Dedifferentiated amniotic fluid mesenchymal stem cell (primary cell): Measurements from ENCODE around the gene ITPR3.
A peak's percentile ranks its signal among the peaks of the same experiment; 100 is the strongest.

Source experiments
- DNase-seq: peaks from one replicate; pipeline ENCODE4 v3.0.0-alpha.2; 2016; ENCODE audit errors: extremely low spot score

ITPR3 gene

DNA sequence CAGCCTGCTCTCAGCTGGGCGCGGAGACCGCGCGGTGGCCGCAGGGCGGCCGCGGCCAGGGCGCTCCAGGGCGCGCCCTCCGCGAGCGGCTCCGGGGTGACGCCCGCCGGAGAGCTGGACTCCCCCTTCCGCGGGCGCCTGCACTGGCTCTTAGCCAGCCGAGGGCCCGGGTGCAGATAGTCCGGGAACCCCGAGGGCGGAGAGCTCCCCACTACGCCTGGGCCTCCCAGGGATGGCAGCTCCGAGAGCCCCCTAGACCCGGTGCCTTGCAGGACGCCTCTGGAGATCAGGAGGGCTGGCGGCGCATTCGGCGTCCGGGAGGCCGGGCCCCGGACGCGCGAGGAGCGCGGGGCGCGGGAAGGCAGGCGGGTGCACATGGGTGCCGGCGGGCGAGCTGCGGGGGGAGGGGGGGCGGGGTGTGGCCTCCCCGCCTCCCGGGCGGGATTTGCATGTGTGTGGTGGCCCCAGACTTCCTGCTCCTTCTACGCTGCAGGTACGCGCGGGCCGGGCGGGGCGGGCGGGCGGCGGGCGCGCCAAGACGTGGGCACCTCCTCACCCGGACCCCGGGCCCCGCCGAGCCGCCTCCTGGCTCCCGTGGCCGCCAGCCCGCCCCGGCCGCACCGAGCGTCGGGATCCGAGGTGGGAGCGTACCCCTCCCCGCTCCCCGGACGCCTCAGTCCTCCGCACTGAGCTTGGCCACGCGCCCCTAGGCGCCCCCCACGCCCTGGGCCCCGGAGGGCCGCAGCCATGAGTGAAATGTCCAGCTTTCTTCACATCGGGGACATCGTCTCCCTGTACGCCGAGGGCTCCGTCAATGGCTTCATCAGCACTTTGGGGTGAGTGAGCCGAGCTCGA is at the start of gene ITPR3:
TSS of gene ITPR3 (plus strand) at position 467 of the 855 bp plus-strand sequence. CDS start at position 748, 281 bp downstream.
- no peak for DNase-seq

DNA sequence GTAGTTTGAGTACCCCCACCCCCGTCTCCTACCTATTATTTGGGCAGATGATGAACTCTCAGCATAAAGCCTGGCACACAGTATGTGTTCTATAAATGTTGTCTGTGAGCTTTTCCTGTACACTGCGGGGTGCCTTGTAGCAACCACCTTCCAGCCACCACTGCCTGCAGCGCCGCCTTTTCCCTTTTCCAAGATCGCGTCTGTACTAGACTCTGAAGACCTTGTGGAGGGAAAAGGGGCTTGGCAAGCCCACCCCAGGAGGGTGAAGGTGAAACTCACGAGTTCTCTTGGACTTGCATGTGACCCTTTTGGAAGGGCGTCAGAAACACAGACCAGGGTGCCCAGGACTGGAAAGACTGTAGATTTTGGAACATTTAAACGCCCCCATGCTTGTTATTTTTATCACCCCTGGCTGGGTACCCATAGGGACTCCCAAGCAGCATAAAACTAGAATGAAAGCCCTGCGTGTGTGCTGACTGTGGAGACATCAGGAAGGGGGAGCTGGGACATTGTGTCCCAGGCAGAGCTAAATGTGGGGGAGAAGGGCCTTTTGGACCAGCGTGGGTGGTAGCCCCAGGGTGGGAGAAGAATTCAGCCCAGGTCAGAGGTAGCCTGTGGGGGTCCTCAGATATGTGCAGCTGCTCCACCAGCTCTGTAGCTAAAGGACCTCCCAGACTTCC is 49.3 kb upstream of the ITPR3 start:
- DNase-seq, result no peak

DNA sequence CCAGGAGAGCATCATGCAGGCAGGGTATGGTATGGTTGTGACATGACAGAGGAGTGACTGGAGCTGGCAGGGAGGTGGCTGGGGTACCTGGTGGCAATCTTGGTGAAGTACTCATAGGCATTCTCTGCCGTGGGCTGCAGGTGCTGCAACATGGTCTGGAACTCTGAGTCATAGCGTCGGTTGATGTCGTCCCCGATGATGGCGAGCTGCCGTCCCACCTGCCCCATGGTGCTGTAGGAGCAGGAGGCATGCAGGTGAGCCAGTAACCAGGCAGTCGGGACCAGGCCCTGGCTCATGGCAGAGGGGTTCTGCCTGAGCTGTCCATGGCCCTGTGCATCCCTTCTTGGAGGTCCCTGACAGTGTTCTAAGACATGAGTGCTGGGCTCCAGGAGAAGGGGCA is 45.9 kb upstream of the ITPR3 start:
- DNase-seq, result no peak

DNA sequence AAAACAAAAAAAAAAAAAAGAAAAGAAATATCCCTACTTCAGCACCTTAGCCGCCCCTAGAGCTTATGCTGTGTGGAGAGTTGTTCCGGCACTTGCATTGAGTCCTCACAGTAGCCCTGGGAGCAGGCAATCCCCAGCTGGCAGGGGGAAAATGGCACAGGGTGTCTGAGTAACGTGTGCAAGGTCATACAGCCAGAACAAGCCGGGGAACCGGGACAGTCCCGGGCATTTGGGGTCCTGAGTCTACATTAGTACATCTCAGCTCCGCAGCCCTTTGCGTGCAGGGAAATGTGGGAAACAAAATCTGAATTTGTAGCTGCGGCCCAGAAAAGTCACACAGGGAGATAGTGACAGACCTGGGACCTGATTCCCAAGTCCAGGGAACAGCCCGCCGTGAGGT is 44.5 kb upstream of the ITPR3 start:
- DNase-seq, result no peak

DNA sequence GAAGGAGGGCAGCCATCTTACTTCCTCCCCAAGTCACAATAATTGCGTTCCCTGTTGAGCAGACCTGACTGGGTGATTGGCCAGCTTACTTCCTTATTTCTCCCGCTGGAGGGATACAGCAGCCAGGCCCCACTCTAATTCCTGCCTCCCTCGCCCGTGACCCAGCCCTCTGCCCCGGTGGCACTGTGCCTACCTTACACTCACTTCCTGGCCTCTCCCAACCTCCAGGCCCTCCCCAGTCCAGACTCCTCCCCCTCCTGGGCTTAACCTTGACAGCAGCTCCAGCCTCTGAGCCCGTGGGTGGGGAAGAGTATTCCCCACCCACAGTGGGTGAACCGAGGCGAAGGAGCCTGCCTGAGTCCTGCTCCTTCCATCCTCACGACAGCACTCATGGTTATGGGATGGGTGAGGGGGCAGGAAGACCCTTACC is 44.0 kb upstream of the ITPR3 start:
- DNase-seq, result no peak

DNA sequence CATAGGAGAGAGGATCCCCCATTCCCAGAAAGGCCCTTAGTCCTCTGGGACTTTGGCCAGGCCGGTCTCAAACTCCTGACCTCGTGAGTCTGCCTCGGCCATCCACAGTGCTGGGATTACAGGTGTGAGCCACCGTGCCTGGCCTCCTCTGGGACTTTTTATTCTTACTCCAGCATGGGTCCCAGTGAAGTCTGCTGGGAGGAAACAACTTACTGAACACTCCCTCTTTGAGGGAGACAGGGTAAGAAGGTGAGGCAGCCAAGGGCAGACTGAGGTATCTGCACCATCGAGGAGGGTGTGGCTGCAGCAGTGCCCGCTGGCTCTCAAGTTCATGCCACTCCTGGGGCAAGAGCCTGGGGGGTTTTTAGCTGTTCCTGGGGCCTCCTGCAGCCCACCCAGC is 43.4 kb upstream of the ITPR3 start:
- DNase-seq, result no peak

DNA sequence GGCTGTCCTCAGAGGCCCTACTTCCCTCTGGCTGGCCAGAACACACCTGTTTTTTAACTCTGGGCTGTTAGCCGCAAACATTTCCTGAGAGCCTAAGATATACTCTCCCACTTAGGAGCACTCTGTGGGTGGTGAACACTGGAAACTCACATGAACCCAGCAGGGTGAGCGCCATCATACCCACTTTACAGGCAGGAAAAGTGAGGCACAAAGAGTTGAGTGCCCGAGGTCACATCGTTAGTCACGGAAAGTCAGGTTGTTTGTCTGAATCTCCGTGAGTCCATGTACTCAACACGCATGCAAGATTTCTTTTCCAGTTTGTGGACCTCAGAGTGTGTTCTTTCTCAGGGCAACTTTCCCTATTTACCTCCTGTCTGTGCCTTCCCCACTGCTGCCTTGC is 43.0 kb upstream of the ITPR3 start:
- DNase-seq, result no peak

DNA sequence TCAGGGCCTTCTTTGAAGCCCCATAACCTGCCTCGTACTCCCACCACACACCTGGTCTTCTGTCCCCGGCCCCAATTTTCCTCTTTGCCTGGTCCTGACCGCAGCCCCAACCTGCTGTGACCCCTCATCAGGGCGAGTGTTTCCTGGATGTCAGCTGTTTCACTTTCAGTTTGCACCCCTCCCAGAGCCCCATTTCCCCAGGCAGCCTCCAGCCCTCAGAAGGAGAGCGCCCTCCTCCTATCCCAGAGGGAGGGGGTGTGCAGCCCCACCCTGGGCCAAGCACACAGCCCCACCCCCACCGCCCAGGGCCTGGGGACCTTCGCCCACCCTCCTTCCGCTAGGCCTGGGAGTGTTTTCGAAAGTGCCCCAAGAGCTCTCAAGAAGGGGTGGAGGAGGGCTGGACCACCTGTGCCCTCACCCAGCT is 42.5 kb upstream of the ITPR3 start:
- no peak for DNase-seq

DNA sequence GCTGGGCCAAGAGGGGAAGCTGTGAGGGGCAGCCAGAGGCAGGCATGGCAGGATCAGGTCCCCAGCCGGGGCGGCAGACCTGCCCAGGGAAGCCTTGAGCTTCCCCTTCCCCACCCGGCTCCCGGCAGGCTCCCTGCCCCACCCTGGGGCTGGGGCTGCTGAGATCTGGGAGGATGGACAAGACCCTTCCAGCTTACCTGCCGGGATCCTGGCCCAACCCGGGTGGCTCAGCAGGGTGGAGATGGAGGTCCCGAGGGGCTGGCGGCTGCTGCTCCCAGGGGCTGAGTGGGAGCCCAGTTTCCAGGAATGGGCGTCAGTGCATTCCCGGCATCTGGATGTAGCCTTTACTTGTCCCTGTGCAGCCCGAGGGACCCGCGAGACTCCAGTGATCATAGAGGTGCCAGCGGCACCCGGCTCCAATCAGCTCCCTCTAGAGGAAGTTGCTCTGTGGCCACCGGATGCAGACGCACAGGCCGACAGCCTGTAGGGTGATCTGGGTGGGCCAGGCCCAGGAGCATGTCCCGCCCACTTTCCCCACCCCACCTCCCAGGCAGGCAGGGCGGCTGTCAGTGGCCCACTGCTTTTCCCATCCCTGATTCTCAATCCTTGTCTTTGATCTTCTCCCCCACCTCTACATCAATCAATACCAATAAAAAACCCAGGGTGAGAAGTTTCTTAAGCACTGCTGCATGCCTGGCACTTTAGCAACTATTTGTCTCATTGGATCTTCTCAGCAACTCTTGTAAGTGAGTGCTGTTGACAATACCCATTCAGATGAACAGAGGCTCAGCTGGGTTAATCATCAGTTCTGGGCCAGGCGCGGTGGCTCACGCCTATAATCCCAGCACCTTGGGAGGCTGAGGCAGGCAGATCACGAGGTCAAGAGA is 41.1 kb upstream of the ITPR3 start, which contains the start of gene BAK1:
TSS of gene BAK1 (minus strand) at position 449 of the 887 bp plus-strand sequence. CDS start 2,672 bp downstream, outside the sequence.
- peak; percentile 84 for DNase-seq

DNA sequence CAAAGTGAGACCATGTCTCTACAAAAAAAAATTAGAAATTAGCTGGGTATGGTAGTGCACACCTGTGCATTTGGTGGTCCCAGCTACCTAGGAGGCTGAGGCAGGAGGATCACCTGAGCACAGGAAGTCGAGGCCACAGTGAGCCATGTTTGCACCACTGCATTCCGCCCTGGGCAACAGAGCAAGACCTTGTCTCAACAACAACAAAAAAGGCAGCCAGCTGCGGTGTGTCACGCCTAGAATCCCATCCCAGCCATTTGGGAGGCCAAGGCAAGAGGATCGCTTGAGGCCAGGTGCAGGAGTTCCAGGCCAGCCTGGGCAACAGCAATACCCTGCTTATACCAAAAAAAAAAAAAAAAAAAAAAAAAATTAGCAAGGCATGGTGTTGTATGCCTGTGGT is 39.9 kb upstream of the ITPR3 start:
- no peak for DNase-seq

DNA sequence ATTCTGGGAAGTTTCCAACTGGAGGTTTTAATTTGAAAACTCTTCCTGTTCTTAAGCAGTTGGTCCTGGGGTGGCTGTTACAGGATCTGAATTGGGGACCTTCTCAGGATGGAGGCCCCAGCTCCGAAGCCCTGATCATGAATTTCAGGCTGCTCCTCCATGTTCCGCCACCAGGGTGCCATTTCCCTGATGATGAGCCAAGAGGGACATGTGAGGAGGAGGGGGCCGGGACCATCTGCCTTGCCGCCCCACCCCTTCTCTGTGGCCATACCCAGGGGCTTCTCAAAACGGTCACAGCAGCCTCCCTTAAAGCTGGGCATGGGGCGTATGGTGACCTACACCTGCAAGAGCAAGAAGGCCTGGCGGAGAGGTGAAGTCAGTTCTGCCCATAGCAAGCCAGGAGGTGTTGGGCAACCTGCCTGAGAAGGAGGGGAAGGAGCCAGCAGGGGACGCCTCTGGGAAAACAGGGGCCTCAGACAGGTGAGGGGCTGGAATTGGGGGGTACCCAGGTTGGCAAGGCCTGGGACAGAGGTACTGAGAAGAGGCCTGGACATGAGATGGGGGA is 37.4 kb upstream of the ITPR3 start:
- no peak for DNase-seq

DNA sequence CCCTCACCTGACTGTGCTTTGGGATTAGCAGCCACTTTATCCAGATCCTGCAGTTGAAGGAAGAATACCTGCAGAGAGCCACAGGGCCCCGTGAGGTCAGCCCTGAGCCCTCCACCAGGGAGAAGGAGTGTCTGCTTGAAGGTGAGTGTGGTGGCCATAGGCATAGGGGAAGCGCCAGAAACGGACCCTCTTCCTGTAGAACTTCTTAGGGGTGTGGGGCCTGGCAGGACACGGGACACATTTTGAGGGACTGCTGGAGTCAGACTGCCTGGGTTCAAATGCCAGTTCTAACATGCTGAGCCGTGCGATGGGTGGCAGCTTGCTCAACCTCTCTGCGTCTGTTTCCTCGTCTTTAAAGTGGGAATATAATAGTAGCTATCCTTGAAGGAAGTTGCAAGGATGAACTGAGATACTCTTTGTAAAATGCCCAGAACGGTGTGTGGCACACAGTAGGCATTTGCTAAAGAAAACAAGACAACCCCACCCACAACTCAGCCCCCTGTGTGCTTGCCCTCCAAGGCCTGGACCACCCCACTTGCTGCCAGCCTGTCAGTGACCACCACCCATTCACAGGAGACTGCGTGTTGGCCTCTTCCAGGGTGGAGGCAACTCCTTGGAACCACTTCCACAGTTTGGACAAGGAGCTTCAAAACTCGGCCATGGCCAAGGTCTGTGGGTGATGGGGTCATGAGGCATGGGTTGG is 36.3 kb upstream of the ITPR3 start:
- DNase-seq, result no peak

DNA sequence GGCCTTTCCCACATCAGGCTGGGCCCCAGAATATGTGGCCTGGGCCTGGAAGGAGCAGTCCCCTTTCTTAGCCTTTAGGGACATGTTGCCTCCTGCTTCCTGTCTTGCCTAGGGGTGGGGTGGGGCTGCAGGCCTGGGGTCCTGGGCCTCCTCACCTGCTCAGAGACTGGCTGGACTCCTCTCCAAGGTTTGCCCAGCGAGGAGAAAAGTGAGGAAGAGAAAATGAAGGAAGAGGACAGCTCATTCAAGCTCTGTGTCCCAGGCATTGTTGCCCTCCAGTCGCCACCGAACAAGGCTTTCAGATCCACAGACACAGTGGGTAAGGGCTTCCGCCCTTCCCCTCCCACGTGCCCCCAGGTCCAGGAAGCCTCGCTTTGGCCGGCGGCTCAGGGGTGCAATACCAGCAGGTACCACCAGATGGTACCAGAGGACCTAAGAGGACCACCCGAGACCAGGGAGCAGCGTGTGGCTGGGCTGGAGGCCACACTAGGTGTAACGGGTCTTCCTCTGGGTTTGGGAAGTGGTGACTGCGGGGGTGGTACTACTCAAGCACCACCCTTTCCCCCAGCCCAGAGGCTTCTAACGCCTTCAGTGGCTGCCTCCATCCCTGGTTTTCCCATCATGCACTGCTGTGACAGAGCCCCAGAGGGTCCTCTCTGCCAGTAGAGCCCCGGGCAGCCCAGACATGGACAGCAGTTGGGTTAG is 35.6 kb upstream of the ITPR3 start:
- DNase-seq, result peak; percentile 52

DNA sequence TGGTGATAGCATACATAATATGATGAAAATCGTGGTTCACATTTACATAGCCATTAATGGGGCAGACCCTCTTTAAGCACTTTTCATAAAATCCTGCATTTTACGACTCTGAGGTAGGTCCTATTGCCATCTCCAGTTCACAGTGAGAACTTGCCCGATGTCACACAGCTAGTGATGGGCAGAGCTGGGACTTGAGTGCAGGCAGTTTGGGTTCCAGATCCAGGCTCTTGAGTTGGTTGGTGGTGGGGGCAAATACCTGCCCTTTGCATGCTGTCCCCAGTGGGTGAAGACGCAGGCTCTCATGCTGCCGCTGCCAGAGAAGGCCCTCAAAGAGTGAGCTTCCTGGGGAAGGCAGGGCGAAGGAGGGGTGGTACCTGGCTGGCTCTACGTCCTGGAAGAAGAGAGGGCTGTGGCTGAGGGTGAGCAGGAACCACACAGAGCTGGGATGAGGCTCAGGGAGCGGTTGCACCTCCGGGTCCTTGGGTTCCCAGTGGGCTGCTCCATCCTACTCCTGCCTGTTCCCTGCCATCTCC is 34.9 kb upstream of the ITPR3 start:
- no peak for DNase-seq

DNA sequence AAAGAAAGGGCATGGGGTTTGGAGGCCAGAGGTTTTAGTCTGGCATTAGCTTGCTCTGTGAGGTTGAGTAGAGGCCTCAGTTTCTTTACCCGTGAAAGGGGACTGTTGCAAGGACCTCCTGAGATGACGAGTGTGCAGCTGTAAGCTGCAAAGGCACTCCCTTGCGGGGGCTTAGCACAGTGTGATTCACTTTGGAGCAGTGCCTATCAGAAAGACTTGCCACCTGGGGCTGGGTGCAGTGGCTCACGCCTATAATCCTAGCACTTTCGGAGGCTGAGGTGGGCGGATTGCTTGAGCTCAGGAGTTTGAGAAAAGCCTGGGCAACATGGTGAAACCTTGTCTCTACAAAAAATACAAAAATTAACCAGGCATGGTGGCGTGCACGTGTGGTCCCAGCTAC is 33.6 kb upstream of the ITPR3 start:
- DNase-seq, result no peak

DNA sequence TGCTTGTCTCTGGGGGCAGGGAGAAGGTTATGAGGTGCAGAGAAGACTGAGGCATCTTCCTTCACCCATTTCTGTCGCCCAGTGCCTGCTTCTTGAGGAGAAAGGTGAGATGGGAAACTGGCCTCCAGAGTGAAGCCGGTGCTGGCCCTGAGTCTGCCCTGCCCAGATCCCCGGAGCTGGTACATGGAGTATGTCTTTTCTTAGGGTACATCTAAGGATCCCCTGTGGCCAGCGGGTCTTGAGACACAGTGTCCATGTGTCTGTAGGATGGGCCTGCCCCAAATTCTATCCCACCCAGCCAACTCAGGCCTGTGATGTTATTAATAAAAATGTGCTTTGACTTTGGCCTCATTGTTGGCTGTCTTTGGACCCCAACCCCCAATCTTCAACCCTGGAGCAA is 32.2 kb upstream of the ITPR3 start:
- no peak for DNase-seq

DNA sequence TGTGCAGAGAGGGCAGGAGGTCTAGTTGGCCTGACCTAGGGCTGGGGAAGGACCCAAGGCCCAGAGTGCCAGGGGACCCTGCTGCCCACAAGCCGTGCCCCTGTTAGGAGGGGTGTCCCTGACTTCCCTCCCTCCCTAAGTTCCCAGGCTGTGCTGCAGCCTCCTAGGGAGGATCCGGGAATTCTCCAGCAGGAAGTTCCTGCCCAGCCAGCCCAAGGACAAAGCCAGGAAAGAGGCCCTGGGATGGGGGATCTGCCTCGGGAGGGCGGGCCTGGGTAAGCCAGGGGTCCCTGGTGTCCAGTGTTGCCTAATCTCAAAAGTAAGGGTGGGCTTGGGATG is 31.8 kb upstream of the ITPR3 start:
- DNase-seq, result no peak

DNA sequence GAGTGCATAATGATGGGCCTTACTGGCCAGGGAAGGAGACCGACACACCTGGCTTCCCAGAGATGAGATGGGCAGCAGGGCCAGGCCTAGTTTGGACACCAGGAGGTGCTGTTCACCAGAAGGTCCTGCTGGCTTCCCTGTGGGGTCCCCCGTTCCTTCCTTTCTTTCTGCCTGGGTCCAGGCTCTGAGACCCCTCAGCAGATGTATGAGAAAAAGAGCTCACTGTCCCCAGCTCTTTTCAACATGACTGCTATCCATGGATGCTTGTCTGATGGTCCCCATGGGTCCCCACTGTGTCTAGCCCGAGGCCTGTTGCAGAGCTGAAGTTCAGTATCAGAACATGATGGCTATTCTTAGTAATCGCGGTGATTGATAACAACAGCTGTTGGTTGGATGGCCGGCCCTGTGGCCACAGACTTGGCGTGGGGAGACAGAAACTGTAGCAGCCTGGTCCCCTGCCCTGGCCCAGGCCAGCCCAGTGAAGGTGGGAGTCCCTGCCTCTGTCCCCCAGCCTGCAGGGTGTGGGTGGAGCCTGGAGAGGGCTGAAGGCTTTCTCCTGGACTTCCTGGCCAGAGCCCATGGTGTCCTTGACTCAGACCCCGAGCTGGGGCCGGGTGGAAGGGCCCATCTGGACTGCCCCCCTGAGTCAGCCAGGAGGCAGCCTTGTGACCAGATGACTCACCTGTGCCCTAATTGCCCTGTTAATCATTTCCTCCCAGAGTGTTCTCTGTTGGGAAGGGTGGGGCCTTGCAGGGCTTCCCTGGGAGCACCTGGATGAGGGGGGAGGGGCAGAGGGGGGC is 31.2 kb upstream of the ITPR3 start:
- DNase-seq, result peak; percentile 45

DNA sequence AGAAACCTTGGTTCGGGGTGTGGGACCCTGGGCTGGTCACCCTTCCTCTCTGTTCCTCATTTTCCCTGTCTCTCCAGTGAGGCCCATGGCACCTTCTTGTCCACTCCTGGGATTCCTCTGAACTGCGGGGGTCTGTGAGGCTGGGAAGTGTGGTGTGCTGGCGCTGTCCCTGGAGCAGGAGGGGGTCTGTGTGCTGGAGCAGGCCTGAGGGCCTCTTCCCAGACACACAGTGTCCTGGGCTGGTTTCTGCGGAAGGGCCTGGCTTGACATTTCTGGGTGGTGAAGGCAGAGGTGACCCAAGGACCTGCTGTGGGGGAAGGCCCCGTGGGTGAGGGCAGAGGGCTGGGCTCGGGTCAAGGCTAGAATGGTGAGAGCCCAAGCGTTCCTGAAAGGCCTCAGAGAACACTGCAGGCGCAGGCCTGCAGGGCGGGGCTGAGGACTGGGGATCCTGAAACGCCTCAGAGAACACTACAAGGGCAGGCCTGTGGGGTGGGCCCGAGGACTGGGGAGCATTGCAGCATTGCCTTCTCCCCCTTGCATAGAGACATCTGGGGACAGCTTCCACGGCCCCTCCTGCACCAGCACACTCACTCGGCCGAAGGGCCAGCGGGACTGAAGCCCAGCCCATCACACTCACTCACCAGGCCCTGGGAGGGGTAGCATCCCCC is 30.5 kb upstream of the ITPR3 start:
- DNase-seq, result no peak
